HG02610 (cell line): Measurements from ENCODE around the gene CANX.
A peak's percentile ranks its signal among the peaks of the same experiment; 100 is the strongest.
"Not testable (repeated sequence)": the region's sequence is repeated elsewhere in the genome, so short reads cannot be mapped to it uniquely, and the experiment has no call there.

Experiments used
- ATAC-seq: cut with Tn5 transposase; IDR thresholded peaks from one replicate; pipeline ENCODE4 v1.9.1; 2021; ENCODE audit warnings: mild to moderate bottlenecking, moderate library complexity; ENCODE audit not compliant: unreplicated experiment

CANX gene, protein sequence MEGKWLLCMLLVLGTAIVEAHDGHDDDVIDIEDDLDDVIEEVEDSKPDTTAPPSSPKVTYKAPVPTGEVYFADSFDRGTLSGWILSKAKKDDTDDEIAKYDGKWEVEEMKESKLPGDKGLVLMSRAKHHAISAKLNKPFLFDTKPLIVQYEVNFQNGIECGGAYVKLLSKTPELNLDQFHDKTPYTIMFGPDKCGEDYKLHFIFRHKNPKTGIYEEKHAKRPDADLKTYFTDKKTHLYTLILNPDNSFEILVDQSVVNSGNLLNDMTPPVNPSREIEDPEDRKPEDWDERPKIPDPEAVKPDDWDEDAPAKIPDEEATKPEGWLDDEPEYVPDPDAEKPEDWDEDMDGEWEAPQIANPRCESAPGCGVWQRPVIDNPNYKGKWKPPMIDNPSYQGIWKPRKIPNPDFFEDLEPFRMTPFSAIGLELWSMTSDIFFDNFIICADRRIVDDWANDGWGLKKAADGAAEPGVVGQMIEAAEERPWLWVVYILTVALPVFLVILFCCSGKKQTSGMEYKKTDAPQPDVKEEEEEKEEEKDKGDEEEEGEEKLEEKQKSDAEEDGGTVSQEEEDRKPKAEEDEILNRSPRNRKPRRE

DNA sequence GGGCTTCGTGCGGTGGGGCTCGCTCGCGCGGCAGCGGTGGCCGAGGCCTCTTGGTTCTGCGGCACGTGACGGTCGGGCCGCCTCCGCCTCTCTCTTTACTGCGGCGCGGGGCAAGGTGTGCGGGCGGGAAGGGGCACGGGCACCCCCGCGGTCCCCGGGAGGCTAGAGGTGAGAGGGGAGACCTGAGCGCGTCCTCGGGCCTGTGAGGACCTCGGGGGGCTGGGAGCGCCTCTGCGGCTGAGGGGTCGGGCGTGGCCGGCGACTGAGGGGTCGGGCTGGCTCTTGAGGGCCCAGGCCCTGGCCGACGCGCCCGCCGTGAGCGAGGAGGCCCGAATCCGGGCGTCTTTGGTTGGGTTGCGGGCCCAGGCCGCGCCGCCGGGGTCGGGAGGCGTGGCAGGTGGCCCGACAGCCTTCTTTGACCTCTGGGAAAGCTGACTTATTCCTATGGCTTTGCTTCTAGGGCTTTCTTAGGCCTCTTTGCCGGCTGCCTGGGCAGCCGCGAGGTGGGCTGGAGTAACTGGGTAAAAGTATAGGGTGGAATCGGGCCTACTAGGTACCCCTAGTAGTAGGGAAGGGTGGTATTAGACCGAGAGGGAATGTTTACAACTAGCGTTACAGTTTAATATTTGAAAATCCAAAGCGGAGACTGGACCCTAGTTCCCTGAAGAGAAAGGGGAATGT is at the start of gene CANX:
TSS of gene CANX (plus strand) at position 33 of the 681 bp plus-strand sequence. CDS start 6,715 bp downstream, outside the sequence.
- peak; percentile 5 for ATAC-seq

- not testable (repeated sequence) for ATAC-seq
Measured at GRCh38 chr5:179649166-179649703, 49.5 kb upstream of the CANX start.

- ATAC-seq = not testable (repeated sequence)
Measured at GRCh38 chr5:179650245-179650644, 48.5 kb upstream of the CANX start.

DNA sequence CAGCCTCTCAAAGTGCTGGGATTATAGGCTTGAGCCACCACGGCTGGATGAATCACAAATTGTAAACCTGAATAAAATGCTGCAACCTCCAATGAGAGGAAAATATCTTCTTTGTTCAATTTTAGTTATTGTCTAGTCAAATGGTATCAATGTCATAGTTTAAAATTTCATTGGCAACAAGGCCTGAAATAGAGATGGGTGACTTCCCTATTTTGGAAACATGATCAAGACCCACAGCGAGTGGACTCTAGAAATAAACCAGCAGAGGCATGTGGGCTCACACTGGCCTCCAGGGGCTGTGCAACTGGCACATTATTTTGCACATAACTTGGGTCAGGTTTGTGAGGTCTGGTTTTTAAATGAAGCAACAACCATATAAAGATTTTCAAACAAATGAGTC is 45.6 kb upstream of the CANX start:
- not testable (repeated sequence) for ATAC-seq

DNA sequence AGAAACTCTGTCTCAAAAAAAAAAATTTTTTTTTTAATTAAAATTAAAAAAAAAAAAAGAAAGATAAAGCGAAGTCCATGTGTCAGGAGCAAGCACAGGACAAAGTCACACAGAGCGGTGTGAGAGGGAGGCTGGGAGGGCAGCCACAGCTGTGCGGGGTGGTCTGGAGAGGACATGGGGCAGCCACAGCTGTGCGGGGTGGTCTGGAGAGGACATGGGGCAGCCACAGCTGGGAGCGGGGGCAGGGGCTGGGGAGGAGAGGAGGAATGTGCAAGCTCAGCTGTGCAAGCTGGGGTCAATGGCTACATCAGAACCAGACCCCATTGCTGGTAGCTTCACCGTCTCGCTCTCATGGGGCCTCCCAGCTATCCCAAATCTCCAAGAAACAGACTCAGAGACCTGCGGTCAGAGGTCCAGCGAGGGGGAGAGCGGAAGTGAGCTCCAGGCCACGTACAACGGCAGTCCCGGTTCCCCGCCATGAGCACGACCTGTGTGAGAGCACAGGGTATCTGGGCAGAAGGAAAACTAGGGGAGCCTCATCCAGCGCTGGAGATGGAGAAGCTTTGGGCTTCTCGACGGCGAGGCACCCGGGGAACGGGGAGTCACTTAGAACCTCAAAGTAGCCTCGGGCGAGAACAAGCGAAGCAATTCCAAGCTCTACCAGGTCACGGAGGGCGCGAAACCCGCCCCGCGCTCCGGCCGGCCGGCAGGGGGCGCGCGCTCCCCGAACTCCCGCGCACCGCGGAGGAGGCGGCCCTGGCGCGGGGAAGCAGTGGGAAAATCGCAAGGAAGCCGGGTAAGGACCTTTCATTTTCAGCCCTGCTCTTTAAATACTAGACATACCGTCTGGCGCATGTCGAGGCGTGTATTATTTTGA is 41.2 kb upstream of the CANX start:
- ATAC-seq = peak; percentile 80

DNA sequence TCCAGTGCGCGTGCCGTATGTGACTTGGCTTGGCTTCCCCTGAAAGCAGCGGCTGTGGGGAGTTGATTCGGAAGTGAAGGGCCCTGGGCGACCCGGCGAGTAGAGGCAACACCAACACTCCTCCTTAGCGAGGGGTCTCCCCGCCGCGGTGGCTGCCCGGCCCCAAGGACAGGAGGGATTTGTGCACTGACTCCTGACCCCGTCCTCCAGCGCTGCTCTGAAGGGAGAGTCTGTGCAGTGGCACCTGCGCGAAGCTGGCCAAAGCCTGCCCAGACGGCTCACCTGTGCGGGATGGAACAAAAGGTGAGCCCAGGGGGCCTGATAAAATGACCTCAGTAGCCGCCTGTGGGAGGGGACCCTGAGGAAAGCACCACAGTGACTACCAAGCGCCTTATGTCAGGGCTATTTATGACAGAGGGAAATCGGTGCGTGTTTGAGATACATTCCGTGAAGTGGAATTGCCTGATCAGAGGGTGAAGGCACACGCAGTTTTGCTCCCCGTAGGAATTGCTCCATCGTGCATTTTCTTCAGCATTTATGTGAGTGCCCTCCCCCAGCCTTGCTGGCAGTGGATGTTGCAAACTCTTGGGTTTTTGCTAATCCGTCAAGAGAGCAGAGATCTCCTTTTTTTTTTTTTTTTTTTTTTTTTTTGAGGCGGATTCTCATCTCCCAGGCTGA is 40.4 kb upstream of the CANX start:
- not testable (repeated sequence) for ATAC-seq

DNA sequence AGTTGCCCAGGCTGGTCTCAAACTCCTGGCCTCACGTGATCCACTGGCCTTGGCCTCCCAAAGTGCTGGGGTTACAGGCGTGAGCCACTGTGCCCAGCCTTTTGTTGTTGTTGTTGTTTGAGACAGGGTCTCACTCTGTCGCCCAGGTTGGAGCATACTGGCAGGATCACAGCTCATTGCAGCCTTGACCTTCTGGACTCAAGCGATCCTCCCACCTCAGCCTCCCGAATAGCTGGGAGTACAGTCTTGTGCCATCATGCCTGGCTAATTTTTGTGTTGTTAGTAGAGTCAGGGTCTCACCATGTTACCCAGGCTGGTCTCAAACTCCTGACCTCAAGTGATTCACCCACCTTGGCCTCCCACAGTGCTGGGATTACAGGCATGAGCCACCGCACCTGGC is 37.1 kb upstream of the CANX start:
- not testable (repeated sequence) for ATAC-seq

GRCh38 chr5:179668391-179668790 is 30.4 kb upstream of the CANX start:
- ATAC-seq = no peak

GRCh38 chr5:179678223-179679013 is 20.3 kb upstream of the CANX start:
- peak; percentile 91 for ATAC-seq

- peak; percentile 18 for ATAC-seq
Measured at GRCh38 chr5:179679014-179679674, 19.6 kb upstream of the CANX start.

DNA sequence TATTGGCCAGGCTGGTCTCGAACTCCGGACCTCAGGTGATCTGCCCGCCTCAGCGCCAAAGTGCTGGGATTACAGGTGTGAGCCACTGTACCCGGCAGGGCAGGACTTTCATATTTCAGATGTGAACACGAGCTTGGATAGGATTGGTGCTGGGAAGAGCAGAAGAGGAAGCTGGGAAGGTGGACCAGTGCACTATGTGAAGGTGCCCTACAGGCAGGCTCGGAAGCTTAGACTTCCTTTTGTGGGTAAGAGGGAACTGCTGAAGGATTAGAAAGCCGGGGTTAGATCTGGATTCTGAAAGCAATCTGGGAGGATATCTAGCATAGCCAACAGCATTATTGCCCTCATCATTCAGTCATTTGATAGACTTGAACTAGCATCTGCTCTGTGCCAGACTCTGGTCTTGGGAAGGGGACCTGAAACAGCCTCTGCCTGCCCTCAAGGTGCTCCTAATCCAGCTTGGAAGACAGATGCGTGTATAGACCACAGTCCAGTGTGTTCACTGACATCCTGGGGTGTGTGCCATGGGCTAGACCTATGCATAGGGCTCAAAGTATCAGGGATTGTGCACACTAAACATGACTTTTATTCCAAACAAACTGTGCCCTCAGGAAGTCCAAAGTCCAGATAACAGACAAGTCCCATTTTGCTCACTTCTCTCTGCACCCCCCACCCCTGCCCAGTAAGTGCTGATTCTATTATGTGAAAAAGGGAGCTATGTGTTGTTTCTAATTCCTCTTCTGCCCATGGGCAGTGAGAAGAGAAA is 18.6 kb upstream of the CANX start:
- ATAC-seq = no peak

DNA sequence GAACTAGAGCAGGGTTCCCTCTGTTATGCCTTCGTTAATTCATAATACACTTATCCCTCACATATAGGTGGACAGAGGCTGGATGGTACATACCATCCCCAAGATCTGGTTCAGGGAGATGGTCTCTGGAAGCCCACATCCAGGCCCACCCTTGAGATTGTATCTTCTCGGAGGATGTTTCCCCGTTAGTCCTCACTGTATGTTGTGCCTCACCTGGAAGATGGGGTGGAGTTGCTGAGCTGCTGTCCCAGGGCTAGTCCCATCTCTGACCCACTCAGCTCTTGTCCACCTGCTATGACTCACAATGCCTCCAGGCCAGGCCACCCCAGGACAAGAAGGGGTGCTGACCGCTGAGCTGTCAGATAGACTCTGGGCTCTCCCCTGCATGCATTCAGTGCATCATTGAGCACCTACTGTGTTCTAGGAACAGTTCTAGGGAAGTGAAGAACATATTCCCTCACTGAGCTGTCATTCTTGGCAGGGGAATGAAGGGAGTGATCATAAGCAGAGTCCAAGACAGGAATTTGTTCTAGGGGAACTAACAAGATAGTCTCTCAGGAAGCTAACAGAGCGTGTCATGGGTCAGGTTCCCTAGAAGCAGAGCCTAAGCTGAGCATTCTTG is 17.9 kb upstream of the CANX start, which contains the start of gene CBY3:
TSS of gene CBY3 (minus strand) at position 255 of the 622 bp plus-strand sequence. CDS start at position 139, 116 bp downstream.
- no peak for ATAC-seq

- not testable (repeated sequence) for ATAC-seq
Measured at GRCh38 chr5:179689212-179689611, 9.6 kb upstream of the CANX start.

DNA sequence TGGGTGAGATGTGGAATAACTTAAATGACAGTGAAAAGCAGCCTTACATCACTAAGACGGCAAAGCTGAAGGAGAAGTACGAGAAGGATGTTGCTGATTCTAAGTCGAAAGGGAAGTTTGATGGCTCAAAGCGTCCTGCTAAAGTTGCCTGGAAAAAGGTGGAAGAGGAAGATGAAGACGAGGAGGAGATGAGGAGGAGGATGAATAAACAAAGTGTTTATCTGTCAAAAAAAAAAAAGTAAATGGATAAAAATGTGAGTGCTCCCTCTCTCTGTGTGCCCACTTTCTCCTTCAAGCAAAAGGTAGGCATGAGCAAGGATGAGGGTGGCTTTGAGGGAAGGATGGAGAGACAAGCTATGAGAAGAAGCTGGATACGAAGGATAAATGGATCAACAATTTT is 4.2 kb upstream of the CANX start:
- no peak for ATAC-seq

GRCh38 chr5:179696603-179697002 is 2.2 kb upstream of the CANX start:
- no peak for ATAC-seq

DNA sequence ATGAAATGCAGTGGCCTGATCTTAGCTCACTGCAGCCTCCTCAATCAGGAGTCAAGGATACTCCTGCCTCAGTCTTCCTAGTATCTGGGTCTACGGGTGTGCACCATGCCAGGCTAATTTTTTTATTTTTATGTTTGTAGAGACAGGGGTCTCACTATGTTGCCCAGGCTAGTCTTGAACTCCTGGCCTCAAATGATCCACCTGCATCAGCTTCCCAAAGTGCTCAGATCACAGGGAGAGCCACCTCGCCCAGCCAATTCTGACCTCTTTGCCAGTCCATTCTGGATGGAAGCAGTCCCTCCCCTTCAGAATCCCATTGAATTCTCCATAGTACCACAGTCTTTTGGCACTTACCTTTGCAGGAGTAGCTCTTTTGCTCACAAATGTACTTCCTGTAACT is 1.7 kb upstream of the CANX start:
- no peak for ATAC-seq

DNA sequence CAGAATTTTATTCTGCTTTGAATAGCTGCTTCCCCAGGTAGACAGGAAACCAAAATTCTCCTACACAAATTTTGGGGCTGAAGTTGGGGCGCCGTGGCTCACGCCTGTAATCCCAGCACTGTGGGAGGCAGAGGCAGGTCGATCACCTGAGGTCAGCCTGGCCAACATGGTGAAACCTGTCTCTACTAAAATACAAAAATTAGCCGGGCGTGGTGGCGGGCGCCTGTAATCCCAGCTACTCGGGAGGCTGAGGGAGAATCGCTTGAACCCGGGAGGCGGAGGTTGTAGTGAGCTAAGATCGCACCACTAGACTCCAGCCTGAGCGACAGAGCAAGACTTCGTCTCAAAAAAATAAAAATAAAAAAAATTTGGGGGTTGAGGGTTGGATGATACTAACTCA is 1.2 kb upstream of the CANX start:
- not testable (repeated sequence) for ATAC-seq
